Right lobe of liver (tissue), 4 donors: ENCODE measurements around the gene TICAM2.

Experiments used
- POLR2A ChIP-seq: fragments of 450-650 bp; IDR thresholded peaks from one replicate; pipeline ENCODE4 v1.6.1; 2017; ENCODE audit warnings: antibody characterized with exemption, mild to moderate bottlenecking
- TF ChIP-seq, protein P1 (sequence below), 4 donors: fragments of 200-600 bp in 3 of 4; fragments of 450-650 bp in 1 of 4; IDR thresholded peaks; one replicate each; pipeline versions ENCODE4 v1.5.1 to v1.8.0; 2016 to 2022; ENCODE audit warnings: antibody characterized with exemption in 4 of 4, mild to moderate bottlenecking in 2 of 4
- donor health status: DM: no; HTN: no; CAD: no.
- donor health status: DM: no; HTN: no; CAD: no.
- donor health status: DM: no; HTN: yes; CAD: no.

DNA sequence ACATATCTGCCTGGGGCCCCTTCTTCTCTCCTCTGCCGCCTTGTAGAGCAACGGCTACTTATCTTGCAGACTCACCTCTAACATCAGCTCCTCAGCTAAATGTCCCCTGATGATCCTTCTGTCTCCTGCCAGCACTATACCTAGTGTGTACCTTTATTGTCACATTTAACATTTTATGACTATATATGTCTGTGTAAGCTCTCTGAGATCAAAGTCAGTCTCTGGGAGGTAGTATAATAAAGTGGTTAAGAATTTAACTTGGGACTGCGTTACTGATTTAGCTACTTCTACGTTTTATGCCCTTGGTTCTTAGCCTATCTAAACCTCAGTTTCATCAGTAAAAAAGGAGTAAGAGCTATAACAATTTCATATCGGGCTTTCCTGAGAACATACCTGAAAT, 21.4 kb upstream of the TICAM2 start:
- TF ChIP-seq POLR2A, result no peak
- TF ChIP-seq, protein P1, sequence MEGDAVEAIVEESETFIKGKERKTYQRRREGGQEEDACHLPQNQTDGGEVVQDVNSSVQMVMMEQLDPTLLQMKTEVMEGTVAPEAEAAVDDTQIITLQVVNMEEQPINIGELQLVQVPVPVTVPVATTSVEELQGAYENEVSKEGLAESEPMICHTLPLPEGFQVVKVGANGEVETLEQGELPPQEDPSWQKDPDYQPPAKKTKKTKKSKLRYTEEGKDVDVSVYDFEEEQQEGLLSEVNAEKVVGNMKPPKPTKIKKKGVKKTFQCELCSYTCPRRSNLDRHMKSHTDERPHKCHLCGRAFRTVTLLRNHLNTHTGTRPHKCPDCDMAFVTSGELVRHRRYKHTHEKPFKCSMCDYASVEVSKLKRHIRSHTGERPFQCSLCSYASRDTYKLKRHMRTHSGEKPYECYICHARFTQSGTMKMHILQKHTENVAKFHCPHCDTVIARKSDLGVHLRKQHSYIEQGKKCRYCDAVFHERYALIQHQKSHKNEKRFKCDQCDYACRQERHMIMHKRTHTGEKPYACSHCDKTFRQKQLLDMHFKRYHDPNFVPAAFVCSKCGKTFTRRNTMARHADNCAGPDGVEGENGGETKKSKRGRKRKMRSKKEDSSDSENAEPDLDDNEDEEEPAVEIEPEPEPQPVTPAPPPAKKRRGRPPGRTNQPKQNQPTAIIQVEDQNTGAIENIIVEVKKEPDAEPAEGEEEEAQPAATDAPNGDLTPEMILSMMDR (IDR thresholded peaks at IDR 0.05), result no peak
